ENCODE data around the gene PHF20.

DNA sequence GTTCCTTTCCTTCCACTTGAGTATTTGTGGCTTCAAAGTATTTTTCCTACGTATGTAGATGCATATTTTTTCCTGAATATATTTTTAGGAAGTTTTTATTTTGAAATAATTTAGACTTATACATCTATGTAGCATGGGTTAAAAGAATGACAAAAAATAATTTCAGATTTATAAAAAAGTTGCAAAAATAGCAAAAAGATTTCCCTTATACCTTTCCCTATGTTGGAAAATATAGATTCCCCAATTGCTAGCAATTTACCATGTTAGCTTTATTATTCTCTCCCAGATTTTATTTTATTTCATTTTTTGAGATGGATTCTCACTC is 112.7 kb downstream of the PHF20 start:
- TF ChIP-seq FOS (IDR thresholded peaks at IDR 0.05; ENCODE audit: borderline replicate concordance, insufficient read depth, low read length) (no peak), EZH2 (IDR thresholded peaks at IDR 0.05; ENCODE audit: borderline replicate concordance, low read depth, low read length, severe bottlenecking) (no peak)
- TF ChIP-seq, protein P1, sequence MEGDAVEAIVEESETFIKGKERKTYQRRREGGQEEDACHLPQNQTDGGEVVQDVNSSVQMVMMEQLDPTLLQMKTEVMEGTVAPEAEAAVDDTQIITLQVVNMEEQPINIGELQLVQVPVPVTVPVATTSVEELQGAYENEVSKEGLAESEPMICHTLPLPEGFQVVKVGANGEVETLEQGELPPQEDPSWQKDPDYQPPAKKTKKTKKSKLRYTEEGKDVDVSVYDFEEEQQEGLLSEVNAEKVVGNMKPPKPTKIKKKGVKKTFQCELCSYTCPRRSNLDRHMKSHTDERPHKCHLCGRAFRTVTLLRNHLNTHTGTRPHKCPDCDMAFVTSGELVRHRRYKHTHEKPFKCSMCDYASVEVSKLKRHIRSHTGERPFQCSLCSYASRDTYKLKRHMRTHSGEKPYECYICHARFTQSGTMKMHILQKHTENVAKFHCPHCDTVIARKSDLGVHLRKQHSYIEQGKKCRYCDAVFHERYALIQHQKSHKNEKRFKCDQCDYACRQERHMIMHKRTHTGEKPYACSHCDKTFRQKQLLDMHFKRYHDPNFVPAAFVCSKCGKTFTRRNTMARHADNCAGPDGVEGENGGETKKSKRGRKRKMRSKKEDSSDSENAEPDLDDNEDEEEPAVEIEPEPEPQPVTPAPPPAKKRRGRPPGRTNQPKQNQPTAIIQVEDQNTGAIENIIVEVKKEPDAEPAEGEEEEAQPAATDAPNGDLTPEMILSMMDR (IDR thresholded peaks at IDR 0.05; ENCODE audit: extremely low read depth in 1 of 2, insufficient read depth in 1 of 2, low read depth in 1 of 2, low read length in 2 of 2), result no peak
